Activated gamma-delta T cell treated with anti-CD3 and anti-CD28 coated beads, Interleukin-2, amount 50 U/mL, for 16 hours (primary cell): ENCODE data around the gene ACSBG1.

Source experiments
- DNase-seq: peaks from one replicate; pipeline ENCODE4 v3.0.0-alpha.2; 2020; ENCODE audit warnings: low read depth

ACSBG1 gene

GRCh38 chr15:78130466-78131294, 103.7 kb downstream of the ACSBG1 start:
- no peak for DNase-seq

DNA sequence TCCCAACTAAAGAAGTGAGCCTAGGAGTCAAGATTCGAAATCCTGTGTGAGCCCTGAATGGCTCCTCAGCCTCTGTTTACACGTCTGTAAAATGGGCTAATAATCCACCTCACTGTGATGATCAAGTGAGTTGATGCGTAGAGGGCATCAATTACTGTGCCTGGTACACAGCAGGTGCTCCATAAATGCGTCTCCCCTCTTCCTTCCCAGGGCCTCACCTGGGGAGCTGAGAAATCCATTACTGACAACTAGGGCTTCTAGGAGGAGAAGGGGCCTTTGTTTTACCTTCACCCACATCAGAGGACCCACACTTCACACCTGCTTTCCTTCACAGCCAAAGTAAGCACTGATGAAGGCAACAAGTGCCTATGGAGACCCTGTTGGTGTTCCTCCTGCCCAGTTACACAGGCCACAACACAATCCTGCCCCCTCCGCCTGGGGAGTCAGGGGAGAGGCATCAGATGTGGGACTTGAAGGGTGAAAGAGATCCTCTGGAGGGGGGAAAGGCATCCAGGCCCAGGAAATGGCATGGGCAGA, 104.5 kb downstream of the ACSBG1 start:
- DNase-seq: no peak

DNA sequence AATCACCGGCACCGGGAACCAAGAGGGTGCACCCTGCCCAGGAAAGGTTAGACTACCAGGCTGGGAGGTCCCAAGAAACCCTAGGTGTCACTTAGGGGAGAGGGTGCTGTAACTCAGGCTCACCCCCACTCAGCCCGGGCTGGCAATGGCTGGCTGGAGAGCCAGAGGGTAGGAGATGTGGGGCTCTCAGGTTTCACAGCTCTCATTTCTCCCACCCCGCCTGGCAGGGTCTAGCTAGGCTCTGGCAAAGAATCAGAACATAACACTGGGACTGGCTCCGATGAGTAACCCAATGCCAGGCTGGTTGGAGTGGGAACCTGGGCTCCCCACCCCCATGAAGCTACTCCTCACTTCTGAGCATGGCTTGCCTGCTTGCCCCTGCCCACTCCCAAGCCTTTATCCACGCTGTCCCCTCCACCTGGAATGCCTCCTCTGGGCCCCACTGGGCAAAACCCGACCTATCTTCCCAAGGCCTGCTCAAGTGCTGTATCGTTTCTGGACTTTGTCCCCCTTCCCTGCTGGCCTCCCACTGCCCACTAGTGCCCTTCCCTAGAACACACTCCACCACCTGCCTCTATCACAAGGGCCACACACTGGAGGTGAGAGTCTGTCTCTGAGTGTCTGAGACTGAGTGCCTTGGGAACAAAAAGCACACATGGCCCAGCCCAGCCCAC, 105.2 kb downstream of the ACSBG1 start:
- DNase-seq: no peak

- DNase-seq: no peak
Observed at GRCh38 chr15:78127882-78128281, 106.5 kb downstream of the ACSBG1 start.

DNA sequence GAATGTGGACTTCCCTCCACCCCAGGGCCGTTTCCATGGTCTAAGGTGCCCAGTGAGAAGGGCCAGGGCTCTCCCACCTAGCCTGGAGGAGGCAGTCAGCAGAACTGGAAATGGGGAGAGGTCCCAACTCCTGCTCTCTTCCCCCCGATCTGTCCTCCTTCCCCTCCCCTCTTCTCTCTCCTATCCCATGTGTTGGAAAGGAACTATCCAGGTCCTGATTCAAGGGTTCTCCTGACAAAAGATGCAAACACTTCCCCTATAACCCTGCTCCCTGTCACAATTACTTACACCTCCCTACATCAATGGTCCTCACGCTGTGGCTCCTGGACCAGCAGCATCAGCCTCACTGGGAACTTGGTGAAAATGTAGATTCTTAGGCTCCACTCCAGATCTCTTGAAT, 109.1 kb downstream of the ACSBG1 start:
- no peak for DNase-seq

GRCh38 chr15:78120523-78120922, 113.8 kb downstream of the ACSBG1 start:
- no peak for DNase-seq
